ENCODE measurements around the gene PLEKHA5. TPM values are rescaled to one million over a fixed set of nuclear protein-coding genes. Genes with fewer than 3 reads are reported as not detected.

PLEKHA5 gene
- total RNA-seq, 4 donors from 2014 or later, result 31.0 to 41.7 (median 34.1) TPM

DNA sequence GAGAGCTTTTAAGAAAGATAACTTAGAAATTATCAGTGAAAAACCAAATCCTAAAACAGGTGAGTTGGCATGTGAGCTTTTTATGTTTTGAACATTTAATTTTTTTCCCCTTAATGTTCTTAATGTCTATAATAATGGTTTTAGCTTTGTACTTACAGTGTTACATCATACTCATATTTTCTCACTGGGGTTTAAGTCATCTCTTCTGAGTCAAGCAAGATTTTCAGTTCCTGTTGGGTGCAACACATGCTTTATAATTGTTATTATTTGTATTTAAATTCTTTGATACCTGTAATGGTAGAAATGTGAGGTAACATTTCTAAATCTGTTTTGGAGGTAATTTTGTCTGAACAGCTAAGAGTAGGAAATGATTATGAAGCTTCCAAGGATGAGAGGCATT is 113.0 kb downstream of the PLEKHA5 start:
- H3K4me3 ChIP-seq (ENCODE audit: low read depth, poor library complexity, severe bottlenecking), result no peak overlapping the region
- no peak for DNase-seq (ENCODE audit: low spot score in 2 of 2)
- TF ChIP-seq POLR2A (IDR thresholded peaks at IDR 0.05), result no peak
- TF ChIP-seq, protein P1, sequence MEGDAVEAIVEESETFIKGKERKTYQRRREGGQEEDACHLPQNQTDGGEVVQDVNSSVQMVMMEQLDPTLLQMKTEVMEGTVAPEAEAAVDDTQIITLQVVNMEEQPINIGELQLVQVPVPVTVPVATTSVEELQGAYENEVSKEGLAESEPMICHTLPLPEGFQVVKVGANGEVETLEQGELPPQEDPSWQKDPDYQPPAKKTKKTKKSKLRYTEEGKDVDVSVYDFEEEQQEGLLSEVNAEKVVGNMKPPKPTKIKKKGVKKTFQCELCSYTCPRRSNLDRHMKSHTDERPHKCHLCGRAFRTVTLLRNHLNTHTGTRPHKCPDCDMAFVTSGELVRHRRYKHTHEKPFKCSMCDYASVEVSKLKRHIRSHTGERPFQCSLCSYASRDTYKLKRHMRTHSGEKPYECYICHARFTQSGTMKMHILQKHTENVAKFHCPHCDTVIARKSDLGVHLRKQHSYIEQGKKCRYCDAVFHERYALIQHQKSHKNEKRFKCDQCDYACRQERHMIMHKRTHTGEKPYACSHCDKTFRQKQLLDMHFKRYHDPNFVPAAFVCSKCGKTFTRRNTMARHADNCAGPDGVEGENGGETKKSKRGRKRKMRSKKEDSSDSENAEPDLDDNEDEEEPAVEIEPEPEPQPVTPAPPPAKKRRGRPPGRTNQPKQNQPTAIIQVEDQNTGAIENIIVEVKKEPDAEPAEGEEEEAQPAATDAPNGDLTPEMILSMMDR (IDR thresholded peaks at IDR 0.05), result no peak
- intact Hi-C loops (cut with DNase I; ENCODE audit: low total_unique reads), result no loop called here

DNA sequence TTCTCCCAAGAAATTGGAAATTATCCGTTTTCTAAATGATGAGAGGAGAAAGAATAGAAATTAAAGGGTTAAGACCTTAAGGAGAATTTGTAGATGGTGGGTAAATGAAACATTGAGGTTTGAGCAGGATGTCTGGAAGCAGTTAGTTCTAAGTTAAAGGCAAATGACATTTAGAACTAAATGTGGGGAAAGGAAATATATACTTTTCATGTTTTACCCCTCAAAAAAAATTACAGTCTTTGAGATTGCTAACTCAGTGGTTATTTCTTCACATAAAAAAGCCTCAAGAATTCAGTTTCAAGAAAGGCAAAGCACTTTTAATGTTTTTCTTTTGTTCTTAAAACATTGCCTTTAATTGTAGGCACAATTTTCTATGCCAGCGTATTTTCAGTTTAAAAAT is 114.0 kb downstream of the PLEKHA5 start:
- intact Hi-C loops (cut with DNase I; ENCODE audit: low total_unique reads), result no loop called here
- no peak for TF ChIP-seq POLR2A (IDR thresholded peaks at IDR 0.05)
- TF ChIP-seq, protein P1 (IDR thresholded peaks at IDR 0.05), result no peak
- WGBS, 2 donors, result 50 to 62% methylated on average over 2 of the region's 2 CpGs
- no peak overlapping the region for H3K4me3 ChIP-seq (ENCODE audit: low read depth, poor library complexity, severe bottlenecking)
- DNase-seq (ENCODE audit: low spot score in 2 of 2), result no peak

DNA sequence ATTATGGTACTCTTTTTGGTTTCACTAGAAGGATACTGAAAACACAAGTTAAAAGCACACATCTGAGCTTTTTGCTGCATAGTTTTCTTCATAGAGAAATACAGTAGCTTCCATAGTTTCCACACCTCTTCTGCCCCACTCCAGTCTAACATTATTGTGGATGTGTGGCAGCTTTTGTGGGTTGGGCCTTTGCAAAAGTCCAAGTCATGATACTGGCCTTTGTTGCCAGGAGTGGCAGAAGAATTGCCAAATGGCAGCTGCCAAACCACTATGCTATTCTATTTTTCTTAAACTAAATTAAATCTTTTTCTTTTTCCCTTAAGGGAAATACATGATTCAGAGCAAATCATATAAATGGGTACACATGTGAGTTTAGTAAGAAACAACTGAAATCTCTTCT is 114.8 kb downstream of the PLEKHA5 start:
- DNase-seq (ENCODE audit: low spot score in 2 of 2), result no peak
- intact Hi-C loops (cut with DNase I; ENCODE audit: low total_unique reads), result no loop called here
- no peak for TF ChIP-seq POLR2A (IDR thresholded peaks at IDR 0.05)
- TF ChIP-seq, protein P1 (IDR thresholded peaks at IDR 0.05), result no peak
- no peak overlapping the region for H3K4me3 ChIP-seq (ENCODE audit: low read depth, poor library complexity, severe bottlenecking)

DNA sequence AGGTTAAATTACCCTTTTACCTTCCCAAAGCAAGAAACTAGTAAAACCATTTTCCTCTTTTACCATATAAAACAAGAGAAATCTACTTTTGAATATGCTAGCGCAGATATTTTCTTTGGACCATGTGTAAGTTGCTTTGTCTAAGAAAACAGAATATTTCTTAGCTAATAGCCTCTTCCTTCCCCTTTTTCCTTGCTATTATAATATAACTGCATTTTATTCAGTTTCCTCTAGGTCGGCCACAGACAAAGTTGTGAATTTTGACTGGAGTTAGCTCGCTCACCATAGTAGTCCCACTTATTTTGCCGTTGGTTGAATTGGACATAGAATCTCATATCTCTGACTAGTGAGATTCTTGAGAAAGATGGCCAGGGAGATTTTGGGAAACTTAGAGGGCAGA is 115.6 kb downstream of the PLEKHA5 start:
- DNase-seq (ENCODE audit: low spot score in 2 of 2), result no peak
- no peak overlapping the region for H3K4me3 ChIP-seq (ENCODE audit: low read depth, poor library complexity, severe bottlenecking)
- no peak for TF ChIP-seq POLR2A (IDR thresholded peaks at IDR 0.05)
- TF ChIP-seq, protein P1 (IDR thresholded peaks at IDR 0.05), result no peak
- intact Hi-C loops (cut with DNase I; ENCODE audit: low total_unique reads), result no loop called here
- WGBS, 2 donors, result 80 to 86% methylated on average over 4 of the region's 4 CpGs

DNA sequence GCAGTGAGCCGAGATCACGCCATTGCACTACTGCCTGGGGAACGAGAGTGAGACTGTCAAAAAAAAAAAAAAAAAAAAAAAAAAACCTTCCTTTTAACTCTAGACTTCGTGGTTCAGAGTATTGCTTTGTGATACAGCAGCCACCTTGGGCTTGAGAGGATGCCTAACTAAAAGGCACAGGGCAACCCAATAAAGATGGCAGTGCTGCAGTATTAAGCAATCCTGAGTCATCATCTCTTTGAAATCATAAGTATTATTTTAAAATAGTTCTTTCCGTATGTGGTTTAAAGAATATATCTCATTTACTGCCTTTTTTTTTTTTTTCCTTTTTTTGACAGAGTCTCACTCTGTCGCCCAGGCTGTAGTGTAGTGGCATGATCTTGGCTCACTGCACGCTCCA is 116.1 kb downstream of the PLEKHA5 start:
- 92 to 93% methylated on average over 7 of the region's 7 CpGs for WGBS, 2 donors
- TF ChIP-seq, protein P1 (IDR thresholded peaks at IDR 0.05), result no peak
- no peak for TF ChIP-seq POLR2A (IDR thresholded peaks at IDR 0.05)
- intact Hi-C loops (cut with DNase I; ENCODE audit: low total_unique reads), result no loop called here
- no peak for DNase-seq (ENCODE audit: low spot score in 2 of 2)
- no peak overlapping the region for H3K4me3 ChIP-seq (ENCODE audit: low read depth, poor library complexity, severe bottlenecking)

DNA sequence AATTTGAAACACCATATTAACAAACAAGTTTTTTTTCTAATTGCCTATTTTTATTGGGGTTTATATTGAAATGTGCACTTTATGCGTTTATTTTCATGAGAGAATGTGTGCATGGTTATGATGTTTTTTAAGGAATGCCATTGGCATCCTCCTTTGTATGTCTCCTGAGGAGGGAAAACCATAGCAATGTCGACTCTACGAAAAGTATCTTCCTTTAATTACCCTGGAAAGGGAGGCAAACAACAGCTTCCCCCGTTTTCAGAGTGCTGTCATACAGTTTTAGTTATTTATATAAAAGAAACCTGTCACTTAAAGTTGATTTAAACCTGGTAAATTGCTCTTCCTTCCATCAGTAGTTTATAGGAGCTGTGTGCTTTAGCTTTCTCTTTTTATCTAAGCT is 117.4 kb downstream of the PLEKHA5 start:
- DNase-seq (ENCODE audit: low spot score in 2 of 2), result no peak
- no peak overlapping the region for H3K4me3 ChIP-seq (ENCODE audit: low read depth, poor library complexity, severe bottlenecking)
- WGBS, 2 donors, result 83 to 91% methylated on average over 4 of the region's 4 CpGs
- intact Hi-C loops (cut with DNase I; ENCODE audit: low total_unique reads), result no loop called here
- no peak for TF ChIP-seq POLR2A (IDR thresholded peaks at IDR 0.05)
- TF ChIP-seq, protein P1 (IDR thresholded peaks at IDR 0.05), result no peak

Measured in lower leg skin (tissue), 4 donors.